ENCODE data around the gene ZSCAN12.
A peak's percentile ranks its signal among the peaks of the same experiment; 100 is the strongest.

ZSCAN12 gene

GRCh38 chr6:28353981-28354676 lies 45.4 kb downstream of the ZSCAN12 start:
- no peak for DNase-seq (ENCODE audit: low spot score)

DNA sequence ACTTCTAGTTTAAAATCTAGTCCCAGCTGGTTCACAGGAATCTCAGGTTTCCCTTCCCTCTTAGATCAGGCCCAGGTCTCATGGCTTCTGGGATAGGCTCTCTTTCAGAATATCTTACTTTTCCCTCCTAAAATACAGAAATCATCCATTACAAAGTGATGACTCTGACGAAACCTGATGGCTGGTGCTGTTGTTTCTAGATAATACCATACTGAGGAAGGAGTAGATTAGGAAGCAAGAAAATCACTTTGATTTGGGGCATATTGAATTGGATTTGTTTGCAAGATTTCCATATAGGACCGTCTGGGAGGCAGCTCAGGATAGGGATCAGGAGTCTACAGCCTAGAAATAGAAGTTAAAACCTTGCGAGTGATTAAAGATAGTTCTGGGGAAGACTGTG lies 46.2 kb downstream of the ZSCAN12 start:
- DNase-seq (ENCODE audit: low spot score) = no peak

GRCh38 chr6:28351493-28351925 lies 48.0 kb downstream of the ZSCAN12 start:
- DNase-seq (ENCODE audit: low spot score) = no peak

- DNase-seq (ENCODE audit: low spot score) = no peak
These were observed 48.5 kb downstream of the ZSCAN12 start for GRCh38 chr6:28351087-28351486.

- peak; percentile 88 for DNase-seq (ENCODE audit: low spot score)
These were observed 49.4 kb downstream of the ZSCAN12 start, which contains the start of gene ZKSCAN3 for GRCh38 chr6:28349892-28350737. Gene ZKSCAN3, plus strand, starts transcription at chr6:28349947. Its CDS starts 9,640 bp downstream, at chr6:28359587.

DNA sequence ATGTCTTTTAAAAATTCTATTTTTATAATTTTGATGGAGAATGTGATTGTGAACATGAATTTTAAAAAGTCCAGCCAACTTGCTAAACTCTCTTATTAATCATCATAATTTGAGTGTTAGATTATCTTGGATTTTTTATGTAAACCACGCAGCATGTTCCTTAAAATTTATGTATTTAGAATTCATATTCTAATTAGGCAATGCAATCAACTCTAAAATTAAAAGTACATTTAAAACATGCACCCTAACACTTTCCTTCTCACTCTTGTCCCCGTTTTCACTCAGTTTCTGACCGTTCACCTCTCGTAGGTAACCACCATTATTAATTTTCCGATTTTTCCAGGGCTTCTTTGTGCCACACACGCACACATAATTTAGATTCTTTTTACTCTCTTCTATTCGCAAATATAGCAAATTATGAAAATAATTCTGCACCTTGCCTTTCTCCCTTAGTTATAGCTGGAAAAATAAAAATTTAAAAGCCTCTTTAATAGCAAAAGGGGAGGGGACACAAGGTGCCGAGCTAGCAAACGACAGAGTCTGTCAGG lies 50.1 kb downstream of the ZSCAN12 start:
- DNase-seq (ENCODE audit: low spot score) = no peak

DNA sequence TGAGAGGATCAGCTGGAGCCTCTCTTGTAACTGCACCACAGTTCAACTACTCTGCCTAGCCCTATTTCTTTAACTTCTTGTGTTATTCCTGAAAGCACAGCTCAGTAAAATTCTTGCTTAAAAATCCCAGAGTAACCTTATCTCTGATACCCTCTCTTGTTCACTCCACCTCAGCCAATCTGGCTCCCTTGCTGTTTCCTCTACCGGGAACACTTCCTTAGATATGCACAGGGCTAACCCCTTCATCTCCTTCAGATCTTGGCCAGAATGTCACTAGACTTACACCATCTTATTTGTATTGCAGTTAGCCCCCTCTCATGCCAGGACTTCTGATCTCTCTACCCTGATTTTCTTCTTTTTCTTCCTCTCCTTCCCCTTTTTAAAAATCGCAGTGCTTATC lies 52.4 kb downstream of the ZSCAN12 start:
- DNase-seq (ENCODE audit: low spot score) = no peak

DNA sequence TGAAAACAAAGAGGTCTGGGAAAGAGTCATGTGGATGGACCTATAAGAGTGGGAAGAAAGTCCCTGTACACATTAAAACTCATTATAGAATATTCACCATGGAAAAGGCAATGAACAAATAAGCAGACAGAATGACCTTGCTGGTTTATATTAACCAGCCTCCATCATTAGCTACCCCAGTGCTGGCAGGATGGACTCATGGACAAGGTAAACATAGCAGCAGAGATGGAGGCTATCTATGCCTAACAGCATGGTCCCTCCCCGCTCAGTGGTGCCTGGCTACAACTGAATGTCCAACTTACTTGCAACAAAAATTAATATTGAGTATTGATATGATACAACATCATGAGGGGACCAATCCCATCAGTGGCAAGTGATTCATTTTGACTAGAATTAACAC lies 54.3 kb downstream of the ZSCAN12 start:
- DNase-seq (ENCODE audit: low spot score) = no peak

DNA sequence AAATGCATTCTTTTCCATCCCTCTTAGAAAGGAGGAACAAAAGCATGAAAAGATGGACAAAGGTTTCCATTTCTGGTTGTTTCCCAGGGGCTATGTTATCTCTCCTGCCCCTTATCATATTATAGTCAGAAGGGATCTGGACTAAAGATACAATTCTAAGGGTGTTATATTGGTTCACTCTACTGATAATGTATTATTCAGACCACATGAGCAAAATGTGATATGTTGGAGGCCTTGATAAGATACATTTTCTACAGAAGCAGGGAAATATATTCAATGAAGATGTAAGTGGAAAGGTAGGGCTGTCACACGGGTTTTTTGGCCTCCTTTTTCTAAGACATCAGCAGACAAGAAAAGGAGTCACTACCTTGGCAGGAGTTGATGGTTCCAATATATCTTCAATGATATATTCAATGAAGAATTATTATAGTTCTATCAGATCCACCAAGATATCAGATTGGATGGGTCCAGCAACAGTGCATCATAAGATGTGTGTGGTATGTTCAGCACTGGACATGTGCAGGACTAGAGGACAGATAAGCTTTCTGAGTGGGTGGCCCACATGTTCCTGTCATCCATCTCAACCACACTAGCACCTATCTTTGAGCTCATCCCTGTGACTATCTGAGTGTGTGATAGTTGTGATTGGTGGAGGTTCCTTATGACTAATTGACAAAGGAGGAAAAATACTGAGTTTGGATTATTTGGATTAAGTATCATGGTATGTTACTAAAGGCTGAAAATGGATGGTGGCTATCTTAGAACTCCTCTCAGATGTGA lies 55.5 kb downstream of the ZSCAN12 start:
- no peak for DNase-seq (ENCODE audit: low spot score)

DNA sequence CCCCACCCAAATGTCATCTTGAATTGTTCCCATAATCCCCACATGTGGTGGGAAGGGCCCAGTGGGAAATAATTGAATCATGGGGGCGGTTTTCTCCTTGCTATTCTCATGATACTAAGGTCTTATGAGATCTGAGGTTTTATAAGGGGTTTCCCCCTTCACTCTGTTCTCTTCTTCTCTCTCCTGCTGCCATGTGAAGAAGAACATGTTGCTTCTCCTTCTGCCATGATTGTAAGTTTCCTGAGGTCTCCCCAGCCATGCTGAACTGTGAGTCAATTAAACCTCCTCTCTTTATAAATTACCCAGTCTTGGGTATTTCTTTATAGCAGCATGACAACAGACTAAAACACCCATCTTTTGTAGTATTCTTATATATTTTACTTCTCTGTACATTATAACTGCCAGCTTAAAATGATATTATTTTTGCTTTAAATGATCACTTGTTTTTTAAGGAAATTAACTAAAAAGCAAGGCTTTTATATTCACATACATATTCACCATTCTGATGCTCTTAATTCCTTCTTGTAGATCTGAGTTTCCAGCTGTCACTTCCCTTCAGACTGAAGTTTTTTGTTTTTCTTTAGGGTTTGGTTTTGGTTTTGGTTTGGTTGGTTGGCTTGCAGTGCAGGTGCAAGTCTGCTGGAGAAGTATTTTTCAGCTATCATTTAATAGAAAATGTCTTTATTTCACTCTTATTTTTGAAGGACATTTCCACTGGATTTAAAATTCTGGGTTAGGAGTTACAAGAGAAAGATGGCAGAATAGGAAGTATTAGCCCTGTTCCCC lies 59.0 kb downstream of the ZSCAN12 start:
- no peak for DNase-seq (ENCODE audit: low spot score)

DNA sequence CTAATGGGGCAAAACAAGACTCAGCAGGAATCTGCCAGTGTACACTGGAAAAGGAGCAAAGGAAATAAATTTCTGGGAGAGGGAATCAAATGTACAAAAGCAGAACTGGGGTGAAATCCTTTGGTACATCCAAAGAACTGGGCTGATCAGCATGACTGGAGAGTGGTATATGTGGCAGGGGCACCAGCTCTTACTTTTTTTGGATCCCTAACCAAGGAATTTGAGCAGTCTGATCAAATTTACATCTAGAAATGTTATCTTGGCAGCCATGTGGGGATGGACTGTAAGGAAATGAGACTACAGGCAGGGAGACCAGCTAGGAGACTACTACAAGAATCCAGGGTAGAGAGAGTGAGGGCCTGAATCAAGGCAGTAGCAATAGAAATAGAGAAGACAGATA lies 62.4 kb downstream of the ZSCAN12 start:
- no peak for DNase-seq (ENCODE audit: low spot score)

DNA sequence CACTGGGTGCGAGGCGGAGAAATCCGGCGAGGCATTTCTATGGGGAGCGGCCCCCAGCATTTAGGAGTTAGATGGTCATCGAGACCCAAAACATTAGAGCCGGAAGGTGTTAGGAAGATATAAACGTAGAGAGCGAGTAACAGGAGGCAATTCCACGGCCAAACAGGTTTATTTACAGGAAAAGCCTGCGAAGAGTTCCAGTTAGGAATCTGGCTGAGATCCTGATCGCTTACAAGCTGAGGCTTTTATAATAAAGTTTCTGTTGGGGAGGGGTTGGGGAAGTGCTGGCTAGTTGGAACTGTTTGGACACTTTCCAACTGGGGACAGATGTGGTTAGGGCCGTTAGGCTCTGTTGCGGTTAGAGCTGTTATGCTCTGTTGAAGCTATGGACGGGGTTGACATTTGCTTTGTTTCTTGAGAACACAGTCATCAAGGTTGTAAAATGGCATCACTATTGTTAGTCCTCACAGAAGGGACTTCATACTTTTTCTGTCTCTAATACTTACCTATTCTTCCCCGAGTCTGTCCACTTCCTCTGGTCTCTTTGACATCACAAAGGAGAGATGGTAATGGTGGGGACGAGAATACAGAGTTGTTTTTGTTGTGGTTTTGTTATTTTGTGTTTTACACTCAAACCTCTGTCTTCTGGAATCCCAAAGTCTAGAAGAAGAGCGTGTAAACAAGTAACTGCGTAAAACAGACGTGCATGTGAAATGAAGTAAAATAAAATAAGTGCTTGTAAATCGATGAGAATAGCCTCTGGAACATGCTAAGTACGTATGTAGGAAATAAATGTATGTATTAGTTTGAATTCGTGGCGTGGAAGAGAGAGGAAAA lies 63.0 kb downstream of the ZSCAN12 start:
- DNase-seq (ENCODE audit: low spot score) = peak; percentile 15

- DNase-seq (ENCODE audit: low spot score) = peak; percentile 79
These were observed 63.8 kb downstream of the ZSCAN12 start, which contains the start of gene ZSCAN31 for GRCh38 chr6:28335564-28336283. Gene ZSCAN31, minus strand, starts transcription at chr6:28336148. Its CDS starts 6,465 bp downstream, at chr6:28329683.

- no peak for DNase-seq (ENCODE audit: low spot score)
These were observed 64.4 kb downstream of the ZSCAN12 start for GRCh38 chr6:28335040-28335563.

DNA sequence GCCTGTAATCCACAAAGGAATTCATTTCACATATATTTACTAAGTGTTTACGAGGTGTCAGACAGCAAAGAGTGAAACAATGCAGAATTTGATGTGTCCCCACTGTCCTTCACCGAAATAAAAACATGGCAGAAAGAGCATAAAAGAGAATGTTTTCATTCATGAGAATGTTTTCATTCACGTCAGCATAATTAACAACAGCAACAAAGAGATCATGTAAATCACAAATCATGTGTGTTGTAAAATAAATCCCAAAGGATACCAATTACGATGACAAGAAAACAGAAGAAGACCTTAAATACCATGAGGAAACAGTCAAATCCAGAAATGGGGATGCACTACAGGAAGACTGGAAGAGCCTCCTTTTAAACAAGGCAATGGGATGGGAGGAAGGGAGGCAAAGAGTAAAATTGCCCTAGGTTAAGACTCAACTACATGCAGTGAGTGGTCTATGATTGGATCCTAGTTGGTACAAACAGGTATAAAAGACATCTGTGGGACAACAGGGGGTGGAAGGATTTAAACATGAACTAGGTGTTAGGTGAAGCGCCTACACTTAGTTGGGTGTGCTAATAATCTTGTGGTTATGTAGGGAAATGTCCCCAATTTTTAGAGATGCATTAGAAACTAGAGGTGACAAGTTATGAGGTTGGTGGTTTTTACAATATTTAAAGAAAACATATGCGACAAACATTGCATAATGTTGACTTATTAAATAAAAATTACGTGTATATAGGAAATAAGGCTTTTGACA lies 65.1 kb downstream of the ZSCAN12 start:
- no peak for DNase-seq (ENCODE audit: low spot score)

DNA sequence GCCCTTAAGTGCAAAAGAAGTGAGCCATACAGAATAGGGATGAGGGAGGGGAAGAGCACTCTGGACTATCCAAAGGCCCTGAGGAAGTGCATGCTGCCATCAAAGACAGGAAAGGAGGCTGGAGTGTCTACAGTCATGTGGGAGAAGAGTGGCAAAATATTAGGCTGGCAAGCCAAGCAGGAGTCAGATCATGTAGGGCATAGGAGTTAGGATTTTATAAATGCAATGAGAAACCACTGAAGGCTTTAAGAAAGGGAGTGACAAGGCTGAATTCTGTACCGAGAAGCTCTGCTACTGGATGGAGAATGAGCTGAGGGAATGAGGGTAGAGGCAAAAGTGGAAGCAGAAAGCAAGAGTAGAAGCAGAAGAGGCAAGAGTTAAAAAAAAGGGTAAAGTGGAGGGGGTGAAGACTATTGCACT lies 65.9 kb downstream of the ZSCAN12 start:
- DNase-seq (ENCODE audit: low spot score) = no peak

- DNase-seq (ENCODE audit: low spot score) = no peak
These were observed 66.5 kb downstream of the ZSCAN12 start for GRCh38 chr6:28333047-28333446.

DNA sequence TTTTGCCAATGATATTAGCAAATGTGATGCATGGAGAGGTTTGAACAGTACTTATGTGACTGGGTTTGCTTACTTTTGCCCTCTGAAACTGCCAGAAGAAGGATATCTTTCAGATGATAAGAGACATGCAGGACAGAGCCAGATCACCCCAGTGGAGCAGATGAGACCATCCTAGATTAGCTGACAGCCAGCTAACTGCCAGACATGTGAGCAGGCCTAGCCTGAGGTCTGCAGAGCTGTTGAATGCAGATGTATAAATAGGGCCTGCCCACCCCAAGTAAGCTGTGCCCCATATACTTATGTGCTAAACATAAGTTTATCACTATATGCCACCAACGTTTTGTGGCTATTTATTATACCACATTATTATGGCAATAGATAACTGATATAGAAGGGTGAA lies 69.5 kb downstream of the ZSCAN12 start:
- no peak for DNase-seq (ENCODE audit: low spot score)
